GM19043 (cell line): Measurements from ENCODE around the gene SIL1.

Experiments
- ATAC-seq: cut with Tn5 transposase; IDR thresholded peaks from one replicate; pipeline ENCODE4 v1.9.1; 2021; ENCODE audit warnings: low read depth; ENCODE audit not compliant: unreplicated experiment

SIL1 gene

GRCh38 chr5:138950421-138951031, 247.6 kb downstream of the SIL1 start:
- ATAC-seq: no peak

DNA sequence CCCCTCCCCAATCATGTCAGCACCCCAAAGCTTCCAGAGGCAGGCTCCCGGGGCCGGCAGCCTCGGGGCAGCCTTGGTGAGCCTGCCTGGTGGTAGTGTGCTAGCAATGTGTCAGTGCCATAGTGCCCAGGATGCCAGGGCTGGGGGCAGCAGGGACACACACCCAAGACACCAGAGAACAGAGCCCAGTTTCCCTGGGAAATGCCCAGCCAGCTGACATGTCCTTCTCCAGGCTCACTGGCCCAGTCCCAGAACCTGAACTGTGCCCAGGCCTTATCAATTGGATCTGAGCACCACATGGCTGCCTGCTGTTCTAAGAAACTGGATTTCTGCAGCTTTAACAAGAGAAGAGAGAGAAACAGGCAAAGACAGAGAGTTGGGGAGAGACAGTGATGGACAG, 248.2 kb downstream of the SIL1 start:
- no peak for ATAC-seq

DNA sequence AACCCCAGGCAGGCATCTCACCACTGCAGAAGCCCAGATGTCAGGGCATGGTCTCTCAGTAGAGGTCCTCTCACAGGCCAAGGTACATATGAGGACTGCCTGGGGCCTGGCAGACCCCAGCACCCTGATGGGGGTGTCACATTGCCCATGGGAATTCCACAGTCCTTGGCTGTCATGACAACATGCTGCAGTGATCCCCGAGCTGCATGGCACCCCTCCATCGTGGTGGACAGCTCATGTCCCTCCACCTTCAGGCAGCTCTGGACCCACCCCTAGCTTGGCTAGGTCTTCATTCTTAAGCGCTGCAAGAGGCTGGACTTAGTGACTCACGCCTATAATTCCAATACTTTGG, 249.0 kb downstream of the SIL1 start:
- no peak for ATAC-seq

- ATAC-seq: no peak
These were observed 249.5 kb downstream of the SIL1 start for GRCh38 chr5:138948471-138949222.

- no peak for ATAC-seq
These were observed 250.4 kb downstream of the SIL1 start for GRCh38 chr5:138947780-138948179.

- ATAC-seq: no peak
These were observed 251.2 kb downstream of the SIL1 start for GRCh38 chr5:138946831-138947560.

- ATAC-seq: no peak
These were observed 251.9 kb downstream of the SIL1 start for GRCh38 chr5:138946241-138946623.

GRCh38 chr5:138945421-138946240, 252.5 kb downstream of the SIL1 start:
- no peak for ATAC-seq

DNA sequence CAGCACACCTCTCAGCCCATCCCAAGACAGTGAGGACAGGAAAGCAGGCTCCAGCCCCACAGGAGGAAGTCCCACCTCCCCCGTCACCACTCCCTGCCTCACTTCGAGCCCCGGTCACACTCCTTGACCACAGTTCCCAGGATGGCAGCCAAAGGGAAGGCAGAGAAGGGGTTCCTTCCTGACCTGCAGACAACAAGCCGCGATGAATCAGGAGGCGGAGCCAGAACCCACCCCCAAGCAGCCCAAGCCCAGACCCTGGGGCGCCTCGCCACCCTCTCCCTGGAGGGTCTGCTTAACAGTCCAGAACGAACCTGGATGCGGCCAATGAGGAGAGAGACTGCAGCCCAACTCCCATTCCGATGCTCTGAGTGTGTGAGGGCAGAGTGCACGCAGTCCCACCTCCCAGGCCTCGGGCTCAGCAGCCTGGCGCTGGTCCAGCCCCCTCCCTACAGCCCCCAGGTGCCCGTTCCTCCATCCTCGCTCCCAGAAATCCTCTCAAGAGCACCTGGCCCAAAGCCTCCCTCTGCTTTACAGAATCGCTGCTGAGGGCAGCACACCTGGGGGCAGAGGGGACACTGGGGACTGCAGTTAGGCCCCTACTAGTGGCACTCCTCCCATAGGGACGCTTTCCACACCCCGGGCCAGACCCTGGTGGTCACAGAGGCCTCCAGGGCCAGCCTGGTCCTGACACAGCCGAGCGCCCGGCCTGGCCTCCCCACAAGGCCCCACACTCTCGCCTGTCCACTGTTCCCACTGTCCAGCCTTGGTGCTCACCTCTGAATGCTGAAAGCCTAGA, 253.4 kb downstream of the SIL1 start:
- ATAC-seq: no peak

GRCh38 chr5:138943599-138944173, 254.5 kb downstream of the SIL1 start:
- ATAC-seq: no peak

DNA sequence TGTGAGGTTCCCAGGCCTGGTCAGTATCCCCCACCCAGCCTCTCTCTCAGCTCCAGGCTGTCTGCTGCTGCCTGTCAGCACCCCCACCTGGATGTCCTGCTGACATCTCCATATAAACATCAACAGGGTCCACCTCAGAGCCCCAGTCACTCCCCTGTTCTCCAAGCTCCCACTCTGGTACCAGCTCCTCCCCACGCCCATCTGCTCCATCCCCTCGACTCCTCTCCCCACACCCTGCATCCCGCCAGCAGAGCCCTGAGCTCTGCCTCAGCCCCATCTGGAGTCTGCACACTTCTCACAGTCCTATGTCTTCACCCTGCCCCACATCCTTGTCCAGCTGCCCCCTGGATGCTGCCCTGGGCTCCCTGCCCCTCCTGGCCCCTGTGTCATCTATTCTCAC, 255.3 kb downstream of the SIL1 start:
- no peak for ATAC-seq

DNA sequence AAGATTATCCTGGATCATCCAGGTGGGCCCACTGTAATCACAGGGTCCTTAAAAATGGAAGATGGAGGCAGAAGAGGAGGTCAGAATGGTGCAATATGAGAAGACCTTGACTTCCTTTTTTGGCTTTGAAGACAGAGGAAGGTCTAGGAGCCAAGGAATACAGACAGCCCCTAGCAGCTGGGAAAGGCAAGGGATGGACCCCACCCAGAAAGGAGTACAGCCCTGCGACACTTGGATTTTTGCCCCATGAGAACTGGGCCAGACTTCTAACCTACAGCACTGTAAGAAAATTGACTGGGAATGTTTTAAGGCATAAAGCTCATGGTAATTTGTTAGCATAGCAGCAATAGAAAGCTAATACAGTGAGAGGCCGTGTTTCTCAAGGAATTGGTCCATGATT, 256.1 kb downstream of the SIL1 start:
- no peak for ATAC-seq

GRCh38 chr5:138938526-138938925, 259.6 kb downstream of the SIL1 start:
- ATAC-seq: no peak

- ATAC-seq: no peak
These were observed 260.5 kb downstream of the SIL1 start for GRCh38 chr5:138937392-138938387.

- no peak for ATAC-seq
These were observed 261.2 kb downstream of the SIL1 start for GRCh38 chr5:138936968-138937345.

GRCh38 chr5:138936225-138936967, 261.8 kb downstream of the SIL1 start:
- no peak for ATAC-seq

DNA sequence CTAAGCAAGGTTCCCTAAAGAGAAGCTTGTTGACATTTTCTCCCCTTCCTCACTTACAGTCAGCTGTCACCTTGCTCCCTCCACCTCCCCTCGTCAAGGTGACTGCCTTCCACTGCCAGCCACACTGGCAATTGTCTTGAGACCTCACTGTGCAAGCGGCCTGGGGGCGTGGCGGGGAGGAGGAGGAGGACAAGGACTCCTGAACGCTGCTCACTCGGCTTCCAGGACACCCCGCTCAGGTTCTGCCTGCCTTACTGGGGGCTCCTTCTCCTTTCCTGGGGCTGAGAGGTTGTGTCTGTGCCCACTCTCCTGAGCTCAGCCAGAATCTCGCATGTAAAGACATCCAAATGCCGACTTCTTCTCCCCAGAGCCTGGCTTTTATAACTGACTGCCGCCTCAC, 262.7 kb downstream of the SIL1 start:
- ATAC-seq: no peak

- no peak for ATAC-seq
These were observed 263.2 kb downstream of the SIL1 start for GRCh38 chr5:138934971-138935370.
